GM12878 (cell line): ENCODE results near the gene AGRN. TPM values are rescaled to one million over a fixed set of nuclear protein-coding genes. Genes with fewer than 3 reads are reported as not detected.
A peak's percentile ranks its signal among the peaks of the same experiment; 100 is the strongest.

Source experiments
- ATAC-seq: fragments of 200-7000 bp; cut with Tn5 transposase; 3 replicates; pipeline ENCODE4 v1.9.1; 2020; ENCODE audit warnings: mild to moderate bottlenecking, moderate library complexity
- BruUV-seq: library from RNA; stranded (reverse); fragments of 400-500 nt; replicated peaks from 2 replicates; lab custom pipeline; 2021; lab: Mats Ljungman, UMichigan
- CTCF ChIA-PET: fragments of 300-600 bp; sonication (Branson Sonifier 250); formaldehyde crosslinking; extraction: SDS; loops from one replicate; lab custom pipeline; 2021; ENCODE audit warnings: inconsistent platforms; lab: Yijun Ruan, JAX
- POLR2A ChIA-PET: fragments of 350-600 bp; formaldehyde crosslinking; extraction: SDS; loops from one replicate; lab custom pipeline; 2021; ENCODE audit warnings: inconsistent platforms; lab: Charles Lee
- RAD21 ChIA-PET: fragments of 300-600 bp; sonication (Branson Sonifier 250); formaldehyde crosslinking; loops from one replicate; lab custom pipeline; 2023; ENCODE audit warnings: antibody characterized with exemption; ENCODE audit not compliant: unreplicated experiment; lab: Charles Lee
- SMC1A ChIA-PET: fragments of 300-600 bp; sonication (Branson Sonifier 250); formaldehyde crosslinking; loops from one replicate; lab custom pipeline; 2023; ENCODE audit not compliant: unreplicated experiment, uncharacterized antibody; lab: Charles Lee
- DNase-seq: peaks from one replicate; pipeline ENCODE4 v3.0.0-alpha.2; 2011; ENCODE audit warnings: low read depth, low spot score
- FAIRE-seq: peaks from 3 replicates; lab custom pipeline; 2011; peaks lifted over from hg19 to GRCh38; lab: Jason Lieb, UNC
- H2AFZ ChIP-seq: 2 replicates; pipeline ENCODE4 v1.6.0; 2011; ENCODE audit warnings: low read depth, low read length, control low read depth; ENCODE audit not compliant: control insufficient read depth
- H3K27ac ChIP-seq: 2 replicates; pipeline ENCODE4 v1.5.1; 2011; ENCODE audit warnings: control low read depth; ENCODE audit not compliant: control insufficient read depth, insufficient read depth
- H3K27me3 ChIP-seq, 2 experiments: replicated peaks in 1 of 2; 2 replicates each; pipeline versions ENCODE4 v1.6.0 to v1.6.1; 2011; ENCODE audit warnings: low read length in 1 of 2; ENCODE audit not compliant: control insufficient read depth in 2 of 2, insufficient read depth in 2 of 2
- H3K36me3 ChIP-seq, 2 experiments: 2 replicates each; pipeline ENCODE4 v1.5.1; 2011; ENCODE audit warnings: low read length in 1 of 2; ENCODE audit not compliant: control insufficient read depth in 2 of 2, insufficient read depth in 2 of 2
- H3K4me1 ChIP-seq: 2 replicates; pipeline ENCODE4 v1.6.1; 2011; ENCODE audit warnings: mild to moderate bottlenecking, low read length, moderate library complexity, mixed read lengths; ENCODE audit not compliant: control insufficient read depth, insufficient read depth
- H3K4me2 ChIP-seq: 2 replicates; pipeline ENCODE4 v1.6.0; 2011; ENCODE audit warnings: control low read depth; ENCODE audit not compliant: control insufficient read depth, insufficient read depth
- H3K4me3 ChIP-seq: fragments of 200-600 bp; sonication (generic); 2 replicates; pipeline ENCODE4 v1.5.1; 2016
- H3K79me2 ChIP-seq: 2 replicates; pipeline ENCODE4 v1.6.0; 2011; ENCODE audit warnings: low read length; ENCODE audit not compliant: control insufficient read depth, insufficient read depth
- H3K9ac ChIP-seq: 2 replicates; pipeline ENCODE4 v1.8.0; 2011; ENCODE audit warnings: low read length, control low read depth, mixed read lengths; ENCODE audit not compliant: control insufficient read depth, insufficient read depth
- H3K9me3 ChIP-seq: replicated peaks from 3 replicates; pipeline ENCODE4 v1.5.1; 2011; ENCODE audit warnings: mild to moderate bottlenecking, low read length; ENCODE audit not compliant: control insufficient read depth, insufficient read depth
- H4K20me1 ChIP-seq: 2 replicates; pipeline ENCODE4 v1.6.0; 2011; ENCODE audit not compliant: control insufficient read depth, insufficient read depth
- BRCA1 ChIP-seq: IDR thresholded peaks from 2 replicates; pipeline ENCODE4 v1.6.1; 2011; ENCODE audit warnings: low read depth, low read length, improper control_type of control experiment
- CREB1 ChIP-seq: IDR thresholded peaks from 2 replicates; pipeline ENCODE4 v1.6.1; 2012; ENCODE audit warnings: low read depth, mild to moderate bottlenecking, inconsistent platforms
- EED ChIP-seq: sonication (generic); IDR thresholded peaks from 2 replicates; pipeline ENCODE4 v1.6.1; 2016; ENCODE audit warnings: antibody characterized with exemption, low read depth
- GATAD2B ChIP-seq: fragments of 450-650 bp; conservative IDR thresholded peaks from 2 replicates; pipeline ENCODE4 v1.6.1; 2017; ENCODE audit warnings: low read depth, mild to moderate bottlenecking, moderate library complexity
- HSF1 ChIP-seq: fragments of 150-350 bp; IDR thresholded peaks from 2 replicates; pipeline ENCODE4 v1.6.1; 2014; ENCODE audit warnings: mild to moderate bottlenecking, low read depth, low read length
- KAT2A ChIP-seq: conservative IDR thresholded peaks from 2 replicates; pipeline ENCODE4 v1.6.1; 2011; ENCODE audit warnings: low read depth, low read length; ENCODE audit not compliant: control insufficient read depth
- MEF2A ChIP-seq: IDR thresholded peaks from 2 replicates; pipeline ENCODE4 v1.6.1; 2011; ENCODE audit warnings: low read depth, mild to moderate bottlenecking, low read length, moderate library complexity; ENCODE audit not compliant: insufficient read depth
- MLLT1 ChIP-seq: fragments of 450-650 bp; IDR thresholded peaks from 2 replicates; pipeline ENCODE4 v1.6.1; 2016; ENCODE audit warnings: mild to moderate bottlenecking
- MXI1 ChIP-seq: fragments of 150-350 bp; IDR thresholded peaks from 2 replicates; pipeline ENCODE4 v1.6.1; 2011; ENCODE audit warnings: low read depth, mild to moderate bottlenecking, inconsistent platforms, low read length, improper control_type of control experiment
- NKRF ChIP-seq: fragments of 450-650 bp; conservative IDR thresholded peaks from 2 replicates; pipeline ENCODE4 v1.6.1; 2017; ENCODE audit warnings: mild to moderate bottlenecking, moderate library complexity
- NR2C1 ChIP-seq: fragments of 450-650 bp; IDR thresholded peaks from 2 replicates; pipeline ENCODE4 v1.6.1; 2017; ENCODE audit warnings: antibody characterized with exemption, mild to moderate bottlenecking, moderate library complexity
- PAX8 ChIP-seq: fragments of 450-650 bp; IDR thresholded peaks from 2 replicates; pipeline ENCODE4 v1.6.1; 2017; ENCODE audit warnings: mild to moderate bottlenecking, moderate library complexity
- RUNX3 ChIP-seq: IDR thresholded peaks from 2 replicates; pipeline ENCODE4 v1.6.1; 2012; ENCODE audit warnings: low read length, inconsistent platforms
- SP1 ChIP-seq: IDR thresholded peaks from one replicate; pipeline ENCODE4 v1.6.1; 2011; ENCODE audit warnings: low read depth, low read length
- TAF1 ChIP-seq: IDR thresholded peaks from 2 replicates; pipeline ENCODE4 v1.6.1; 2011; ENCODE audit warnings: mild to moderate bottlenecking, low read depth, low read length, borderline replicate concordance
- TCF3 ChIP-seq: IDR thresholded peaks from 2 replicates; pipeline ENCODE4 v1.6.1; 2012; ENCODE audit warnings: low read depth, mild to moderate bottlenecking, low read length, borderline replicate concordance; ENCODE audit not compliant: insufficient read depth
- ZNF622 ChIP-seq: fragments of 450-650 bp; IDR thresholded peaks from 2 replicates; pipeline ENCODE4 v1.6.1; 2017; ENCODE audit warnings: mild to moderate bottlenecking, inconsistent platforms
- WGBS: methylation state at CpG from one replicate; pipeline ENCODE4 v1.1.6; 2016; ENCODE audit warnings: low lambda C conversion rate; ENCODE audit not compliant: insufficient replicate concordance, insufficient coverage; ENCODE audit errors: missing lambda C conversion rate; 5-methylcytosine and 5-hydroxymethylcytosine counted together
- in situ Hi-C: fragments of 300-500 bp; cut with MboI; formaldehyde crosslinking; loops from 9 replicates; pipeline ENCODE4 v1.14.3; 2018; ENCODE audit warnings: mixed read lengths
- intact Hi-C: fragments of 100-400 bp; cut with micrococcal nuclease; formaldehyde crosslinking; loops from one replicate; pipeline ENCODE4 v1.14.2; 2022; ENCODE audit not compliant: unreplicated experiment
- polyA plus RNA-seq, 11 experiments: library from polyadenylated mRNA; depleted of rRNA in 4 of 11; unstranded in 6 of 11; stranded (reverse) in 5 of 11; fragments of >200 nt; fragmentation: Nextera tagmentation in 4 of 11; fragmentation: Illumina TruSeq in 1 of 11; extraction: Ambion mirVana in 4 of 11; extraction: Trizol in 1 of 11; gene quantifications; 1 replicate in 1 of 11; 2 replicates in 10 of 11; pipeline versions ENCODE4 v1.2.1 to v1.2.3, GENCODE V29; 2011 to 2016; ENCODE audit warnings: inconsistent platforms in 2 of 11, missing spikeins in 2 of 11, low read depth in 1 of 11
- total RNA-seq, 4 experiments: library from RNA; depleted of rRNA in 3 of 4; stranded (reverse); fragments of >200 nt in 3 of 4; fragmentation: Illumina TruSeq in 1 of 4; extraction: Trizol in 1 of 4; gene quantifications; 2 replicates each; pipeline versions ENCODE4 v1.2.1 to v1.2.3, GENCODE V29; 2013 to 2021
- TF ChIP-seq, protein P1 (sequence below): IDR thresholded peaks from 2 replicates; pipeline ENCODE4 v1.6.1; 2012; ENCODE audit warnings: low read length, inconsistent platforms

AGRN gene
- total and polyA plus RNA-seq, 10 of the 15 experiments (the other 5 are each of a cell fraction or from before 2014, with no cell fraction given) = 0.02 to 41.8 (median 4.1) TPM

- CTCF ChIA-PET = interaction anchor here (0.6 to 4.0 kb wide), 19 partner anchors 9 to 267 kb away, joined by 3 to 83 read pairs (median 5); partner anchors contain the start of genes AGRN, ISG15 and PERM1
- Histone ChIP-seq H3K27me3 (no peaks in the 10 kb centered on the region), H3K9ac (peak overlapping the region; percentile 22; the same call in 1 of the 2 replicates), H3K27ac (no peak overlapping the region), H3K79me2 (no peaks in the 10 kb centered on the region), H3K4me3 (peak overlapping the region; percentile 50; the same call in 1 of the 2 replicates), H3K4me1 (peaks cover 27% of the 10 kb centered on the region), H3K9me3 (no peaks in the 10 kb centered on the region), H3K36me3 (no peaks in the 10 kb centered on the region; a peak in 2 of 4 replicates), H3K4me2 (peak overlapping the region; percentile 68), H2AFZ (peak overlapping the region; percentile 24; the same call in 1 of the 2 replicates), H4K20me1 (no peaks in the 10 kb centered on the region)
- RAD21 ChIA-PET = interaction anchor here (0.7 to 3.8 kb wide), 15 partner anchors 7 to 258 kb away, joined by 3 to 58 read pairs (median 7); partner anchors contain the start of gene ISG15
- SMC1A ChIA-PET = interaction anchor here (1.0 to 3.6 kb wide), 10 partner anchors 9 to 339 kb away, joined by 3 to 24 read pairs (median 3); partner anchors contain the start of gene PERM1
- no TSS peak for BruUV-seq
- 1% methylated on average over 46 of the region's 73 CpGs for WGBS
- intact Hi-C loops (loop anchor here (1.0 to 2.0 kb wide), 3 partner anchors 26 to 258 kb away; no protein-coding TSS in a partner anchor), in situ Hi-C loops (no loop called here)
- peak; percentile 86 for FAIRE-seq
- POLR2A ChIA-PET = interaction anchor here (0.6 to 2.9 kb wide), 8 partner anchors 11 to 41 kb away, joined by 3 to 15 read pairs (median 6); partner anchors contain the start of gene ISG15
- ATAC-seq = peak; percentile 92
- DNase-seq = peak; percentile 72
- no peak for TF ChIP-seq MXI1
- TF ChIP-seq SP1 = peak; percentile 90
- no peak for TF ChIP-seq MEF2A
- TF ChIP-seq ZNF622 = no peak
- peak; percentile 60 for TF ChIP-seq NKRF
- TF ChIP-seq MLLT1 = no peak
- peak; percentile 94 for TF ChIP-seq GATAD2B
- no peak for TF ChIP-seq EED
- no peak for TF ChIP-seq TAF1
- TF ChIP-seq, protein P1, sequence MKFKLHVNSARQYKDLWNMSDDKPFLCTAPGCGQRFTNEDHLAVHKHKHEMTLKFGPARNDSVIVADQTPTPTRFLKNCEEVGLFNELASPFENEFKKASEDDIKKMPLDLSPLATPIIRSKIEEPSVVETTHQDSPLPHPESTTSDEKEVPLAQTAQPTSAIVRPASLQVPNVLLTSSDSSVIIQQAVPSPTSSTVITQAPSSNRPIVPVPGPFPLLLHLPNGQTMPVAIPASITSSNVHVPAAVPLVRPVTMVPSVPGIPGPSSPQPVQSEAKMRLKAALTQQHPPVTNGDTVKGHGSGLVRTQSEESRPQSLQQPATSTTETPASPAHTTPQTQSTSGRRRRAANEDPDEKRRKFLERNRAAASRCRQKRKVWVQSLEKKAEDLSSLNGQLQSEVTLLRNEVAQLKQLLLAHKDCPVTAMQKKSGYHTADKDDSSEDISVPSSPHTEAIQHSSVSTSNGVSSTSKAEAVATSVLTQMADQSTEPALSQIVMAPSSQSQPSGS = no peak
- TF ChIP-seq BRCA1 = no peak
- TF ChIP-seq KAT2A = no peak
- peak; percentile 59 for TF ChIP-seq RUNX3
- TF ChIP-seq NR2C1 = 0 out of 2 replicates have a peak, but pooled peaks have one; percentile 24
- no peak for TF ChIP-seq PAX8
- TF ChIP-seq CREB1 = peak; percentile 88
- TF ChIP-seq HSF1 = no peak
- TF ChIP-seq TCF3 = peak; percentile 71; the same call in 1 of the 2 replicates
Measured at GRCh38 chr1:1033009-1033587, 13.2 kb downstream of the AGRN start.
